HTR-8/SVneo (cell line): Measurements from ENCODE around the gene ROBO4.

Source experiments
- DNase-seq: peaks from one replicate; pipeline ENCODE4 v3.0.0; 2011; ENCODE audit warnings: low spot score, mixed read lengths; ENCODE audit not compliant: insufficient read length
- FAIRE-seq: peaks from 2 replicates; lab custom pipeline; 2011; peaks lifted over from hg19 to GRCh38; lab: Jason Lieb, UNC

ROBO4 gene

DNA sequence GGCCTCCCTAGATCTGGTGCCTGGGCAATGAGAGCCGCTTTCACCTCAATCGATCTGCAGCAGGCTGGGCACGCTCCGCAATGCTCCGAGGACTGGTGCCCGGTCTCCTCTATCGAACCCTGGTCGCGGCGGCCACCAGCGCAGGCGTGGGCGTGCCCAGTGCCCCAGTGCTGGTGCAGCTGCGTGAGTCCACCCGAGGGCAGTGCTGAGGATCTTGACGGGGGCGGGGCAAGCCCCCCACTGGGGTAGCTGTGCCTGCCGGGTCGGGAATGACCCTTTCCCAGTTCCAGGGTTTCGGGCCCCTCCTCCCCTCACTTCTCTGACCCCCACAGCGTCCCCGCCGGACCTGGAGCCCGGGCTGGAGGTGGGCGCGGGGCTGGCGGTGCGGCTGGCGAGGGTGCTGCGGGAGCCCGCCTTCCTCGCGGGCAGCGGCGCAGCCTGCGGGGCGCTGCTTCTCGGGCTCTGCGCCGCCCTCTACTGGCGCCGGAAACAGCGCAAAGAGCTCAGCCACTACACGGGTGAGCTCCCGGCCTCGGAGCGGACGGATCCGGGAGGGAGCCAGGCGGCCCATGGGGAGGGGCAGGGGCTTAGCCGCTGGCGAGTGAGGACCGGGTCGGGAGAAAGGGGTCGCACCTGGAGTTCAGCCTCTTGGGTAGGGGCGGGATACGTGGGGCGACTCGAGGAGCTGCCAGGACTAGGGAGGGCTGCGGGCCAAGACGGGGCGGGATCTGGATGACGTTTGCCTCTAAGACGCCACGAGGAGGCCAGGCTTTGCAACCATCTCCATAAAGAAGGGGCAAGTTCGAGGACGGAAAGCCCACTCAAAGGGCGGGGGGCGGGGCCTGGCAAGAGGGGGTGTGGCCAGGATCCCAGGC is 21.5 kb downstream of the ROBO4 start:
- FAIRE-seq (no peak), DNase-seq (peak; percentile 85)

DNA sequence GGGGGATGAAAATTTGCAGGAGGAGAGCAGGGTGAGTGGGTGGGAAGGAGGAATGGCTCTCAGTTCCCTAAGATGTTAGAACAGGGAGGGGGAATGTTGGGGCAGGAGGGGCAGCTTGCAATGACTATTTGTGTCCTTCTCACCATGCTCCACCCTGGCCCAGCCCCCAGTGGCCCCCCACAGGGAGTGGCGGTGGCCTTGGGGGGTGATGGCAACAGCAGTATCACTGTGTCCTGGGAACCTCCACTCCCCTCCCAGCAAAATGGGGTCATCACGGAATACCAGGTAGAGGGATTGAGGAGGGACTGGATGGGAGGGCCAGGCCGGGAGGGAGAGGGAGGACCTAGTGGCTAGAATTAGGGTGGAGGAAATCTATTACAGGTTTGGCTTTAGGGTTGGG is 22.3 kb downstream of the ROBO4 start:
- FAIRE-seq, result no peak

DNA sequence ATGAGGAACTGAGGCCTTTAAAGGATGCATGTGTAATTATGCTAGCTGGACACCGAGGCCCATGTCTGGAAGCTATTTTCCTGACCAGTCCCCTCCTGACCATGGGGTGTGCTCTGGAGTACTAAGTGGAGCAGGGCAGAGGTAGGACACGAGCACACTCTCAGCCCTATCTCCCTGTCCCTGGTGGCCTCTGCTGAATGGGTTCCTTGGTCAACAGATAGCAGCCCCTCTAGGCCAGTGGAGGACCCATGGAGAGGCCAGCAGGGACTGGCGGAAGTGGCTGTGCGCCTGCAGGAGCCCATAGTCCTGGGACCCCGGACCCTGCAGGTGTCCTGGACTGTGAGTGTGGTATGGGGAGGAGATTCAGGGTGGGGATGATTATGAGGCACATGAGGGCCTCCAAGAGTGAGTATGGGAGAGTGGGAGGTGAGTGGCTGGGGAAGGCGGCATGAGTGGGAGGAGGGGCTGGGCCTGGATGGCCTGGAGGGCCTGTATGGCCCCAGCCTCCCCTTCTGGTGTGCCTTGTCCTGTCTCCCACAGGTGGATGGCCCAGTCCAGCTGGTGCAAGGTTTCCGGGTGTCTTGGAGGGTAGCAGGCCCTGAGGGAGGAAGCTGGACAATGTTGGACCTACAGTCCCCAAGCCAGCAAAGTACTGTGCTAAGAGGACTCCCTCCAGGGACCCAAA is 23.0 kb downstream of the ROBO4 start:
- DNase-seq (no peak), FAIRE-seq (no peak)

More for the DNA sequence above, 22.3 kb downstream of the ROBO4 start:
- DNase-seq, result no peak

DNA sequence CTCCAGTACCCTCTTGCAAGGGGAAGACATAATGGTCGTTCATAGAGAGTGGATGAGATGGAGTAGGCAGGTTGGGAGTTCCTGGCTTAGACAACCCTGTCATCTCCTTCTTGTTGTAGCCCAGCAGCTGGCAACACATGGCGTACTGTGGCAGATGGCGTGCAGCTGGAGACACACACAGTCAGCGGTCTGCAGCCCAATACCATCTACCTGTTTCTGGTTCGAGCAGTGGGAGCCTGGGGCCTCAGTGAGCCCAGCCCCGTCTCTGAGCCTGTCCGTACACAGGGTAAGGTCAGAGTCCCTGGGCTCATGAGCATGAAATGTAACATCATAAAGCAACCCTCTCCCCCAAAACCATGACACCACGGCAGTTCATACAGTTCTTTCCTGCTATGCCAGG is 23.7 kb downstream of the ROBO4 start:
- no peak for DNase-seq
- FAIRE-seq, result no peak

DNA sequence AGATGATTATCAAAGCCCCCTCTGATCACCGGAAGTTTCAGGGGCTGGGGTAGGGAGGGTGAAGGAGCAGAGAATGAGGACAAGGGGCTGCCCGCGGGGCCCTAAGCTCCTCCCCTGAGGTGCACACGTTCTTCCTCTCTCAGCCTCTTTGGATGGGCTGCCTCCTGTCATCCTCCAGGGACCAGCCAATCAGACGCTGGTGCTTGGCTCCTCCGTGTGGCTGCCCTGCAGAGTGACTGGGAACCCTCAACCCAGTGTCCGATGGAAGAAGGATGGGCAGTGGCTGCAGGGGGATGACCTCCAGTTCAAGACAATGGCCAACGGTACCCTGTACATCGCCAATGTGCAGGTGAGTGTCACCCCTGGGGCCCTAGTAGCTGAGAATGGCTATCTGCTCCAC is 24.9 kb downstream of the ROBO4 start:
- FAIRE-seq, result no peak

DNA sequence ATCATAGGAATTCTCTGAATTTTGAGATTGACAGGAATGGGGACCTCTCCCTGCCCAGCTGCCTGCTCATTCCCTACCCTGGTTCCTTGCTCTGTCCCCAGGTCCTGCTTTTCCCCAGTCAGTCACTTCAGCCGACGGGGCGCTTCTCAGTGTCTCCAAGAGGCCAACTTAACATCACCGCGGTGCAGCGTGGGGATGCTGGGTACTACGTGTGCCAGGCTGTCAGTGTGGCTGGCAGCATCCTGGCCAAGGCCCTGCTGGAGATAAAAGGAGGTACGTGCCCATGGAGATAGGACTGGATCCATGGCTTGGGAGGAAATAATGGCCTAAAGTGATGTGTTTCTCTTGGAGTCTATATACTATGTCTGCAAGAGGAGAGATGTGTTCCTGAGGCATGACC is 25.4 kb downstream of the ROBO4 start:
- FAIRE-seq (no peak), DNase-seq (no peak)

More for the DNA sequence above, 24.9 kb downstream of the ROBO4 start:
- no peak for DNase-seq

DNA sequence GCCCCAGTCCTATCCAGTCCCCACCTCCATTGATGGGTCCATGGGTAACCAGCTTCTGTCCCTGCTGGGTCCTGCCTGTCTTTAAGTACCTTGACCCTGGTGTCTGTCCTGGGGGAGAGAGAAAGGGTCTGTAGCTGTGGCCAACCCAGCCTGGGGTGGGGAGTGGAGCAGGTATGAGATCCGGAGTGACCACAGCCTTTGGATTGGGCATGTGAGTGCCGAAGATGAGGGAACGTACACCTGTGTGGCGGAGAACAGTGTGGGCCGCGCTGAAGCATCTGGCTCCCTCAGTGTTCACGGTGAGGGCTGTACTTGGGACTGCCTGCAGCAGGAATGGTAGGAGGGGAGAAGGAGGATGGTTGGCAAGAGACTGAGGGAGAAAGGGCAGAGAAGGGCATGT is 27.2 kb downstream of the ROBO4 start:
- DNase-seq, result no peak
- FAIRE-seq, result no peak

DNA sequence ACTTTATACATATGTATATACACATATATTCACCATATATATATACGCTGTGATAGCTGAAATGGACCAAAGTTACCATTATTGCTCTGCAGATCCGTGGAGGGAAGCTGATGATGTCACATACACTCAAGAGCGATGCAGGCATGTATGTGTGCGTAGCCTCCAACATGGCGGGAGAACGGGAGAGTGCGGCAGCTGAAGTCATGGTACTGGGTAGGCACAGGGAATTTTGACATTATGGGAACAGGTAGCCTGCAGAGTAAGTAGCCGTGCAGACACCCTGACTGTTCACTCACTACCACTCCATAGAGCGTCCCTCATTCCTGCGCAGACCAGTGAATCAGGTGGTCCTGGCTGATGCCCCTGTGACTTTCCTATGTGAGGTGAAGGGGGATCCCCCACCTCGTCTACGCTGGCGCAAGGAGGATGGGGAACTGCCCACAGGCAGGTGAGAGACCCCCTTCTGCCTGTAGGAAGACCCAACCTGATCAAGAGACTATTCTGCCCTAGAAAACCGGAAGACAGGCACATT is 27.7 kb downstream of the ROBO4 start:
- DNase-seq, result no peak
- no peak for FAIRE-seq

DNA sequence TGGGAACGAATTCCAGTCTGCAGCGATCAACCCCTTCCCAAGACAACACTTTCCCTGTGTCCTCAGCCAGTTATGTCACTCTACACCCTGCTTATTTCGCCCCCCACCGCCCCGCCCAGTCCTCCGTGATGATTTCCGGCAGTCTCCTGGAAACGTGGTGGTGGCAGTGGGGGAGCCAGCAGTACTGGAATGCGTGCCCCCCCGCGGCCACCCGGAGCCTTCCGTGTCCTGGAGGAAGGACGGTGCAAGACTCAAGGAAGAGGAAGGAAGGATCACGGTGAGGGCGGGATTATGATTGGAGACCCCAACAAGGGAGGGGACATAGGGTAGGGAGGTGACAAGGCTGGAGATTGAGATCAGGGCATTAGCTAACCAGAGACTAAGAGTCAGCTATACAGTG is 28.3 kb downstream of the ROBO4 start:
- FAIRE-seq (no peak), DNase-seq (no peak)

DNA sequence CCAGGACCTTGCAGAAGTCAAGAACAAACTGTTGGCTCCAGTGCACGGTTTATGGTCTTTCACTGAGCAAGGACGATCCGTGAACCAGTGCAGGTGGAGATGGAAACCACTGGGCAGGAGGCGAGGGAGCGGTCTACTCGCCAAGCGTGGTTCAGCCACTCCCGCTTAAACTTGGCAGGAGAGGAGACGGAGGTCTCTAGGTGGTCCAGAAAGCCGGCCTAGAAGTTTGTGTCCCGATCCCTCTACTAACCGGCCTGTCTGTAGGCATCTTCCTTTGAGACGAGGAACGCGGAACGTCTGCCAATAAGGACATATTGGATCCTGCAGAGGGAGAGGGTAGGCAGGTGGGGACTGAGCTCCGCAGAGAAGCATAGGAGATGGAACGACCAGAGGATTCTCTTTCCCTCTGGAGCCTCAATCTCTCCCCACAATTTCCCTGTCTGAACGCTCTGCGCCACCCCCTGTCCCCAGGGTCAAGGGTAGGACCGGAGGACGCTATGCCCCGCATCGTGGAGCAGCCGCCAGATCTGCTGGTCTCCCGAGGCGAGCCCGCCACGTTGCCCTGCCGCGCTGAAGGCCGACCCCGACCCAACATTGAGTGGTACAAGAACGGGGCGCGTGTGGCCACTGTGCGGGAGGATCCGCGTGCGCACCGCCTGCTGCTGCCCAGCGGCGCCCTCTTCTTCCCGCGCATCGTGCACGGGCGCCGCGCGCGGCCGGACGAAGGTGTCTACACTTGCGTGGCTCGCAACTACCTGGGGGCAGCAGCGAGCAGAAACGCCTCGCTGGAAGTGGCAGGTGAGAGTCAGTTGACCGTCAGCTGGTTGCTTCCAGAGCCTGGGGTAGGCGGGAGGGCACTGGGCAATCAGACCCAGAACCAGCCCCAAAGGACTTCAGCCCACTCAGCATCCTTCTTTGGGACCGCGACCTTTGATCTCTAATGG is 29.1 kb downstream of the ROBO4 start:
- FAIRE-seq (no peak), DNase-seq (no peak)

DNA sequence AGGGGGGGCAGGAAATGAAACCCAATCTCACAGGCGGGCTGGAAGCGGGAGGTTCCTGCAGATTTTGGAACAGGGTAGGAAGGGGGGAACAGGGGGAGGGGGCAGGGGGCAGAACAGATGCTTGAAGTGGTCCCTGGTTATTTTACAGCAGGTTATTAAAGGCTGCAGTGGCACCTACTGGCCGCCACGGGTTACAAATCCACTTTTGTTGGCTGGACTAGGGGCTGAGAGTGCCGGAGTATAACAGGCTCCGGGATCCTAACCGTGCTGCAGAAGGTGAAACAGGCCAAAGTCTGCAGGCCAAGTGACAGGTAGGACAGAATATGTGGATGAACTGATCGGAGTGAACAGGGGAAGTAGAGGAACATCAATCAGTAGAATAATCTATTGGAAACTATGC is 30.0 kb downstream of the ROBO4 start:
- peak; percentile 42 for DNase-seq
- no peak for FAIRE-seq

DNA sequence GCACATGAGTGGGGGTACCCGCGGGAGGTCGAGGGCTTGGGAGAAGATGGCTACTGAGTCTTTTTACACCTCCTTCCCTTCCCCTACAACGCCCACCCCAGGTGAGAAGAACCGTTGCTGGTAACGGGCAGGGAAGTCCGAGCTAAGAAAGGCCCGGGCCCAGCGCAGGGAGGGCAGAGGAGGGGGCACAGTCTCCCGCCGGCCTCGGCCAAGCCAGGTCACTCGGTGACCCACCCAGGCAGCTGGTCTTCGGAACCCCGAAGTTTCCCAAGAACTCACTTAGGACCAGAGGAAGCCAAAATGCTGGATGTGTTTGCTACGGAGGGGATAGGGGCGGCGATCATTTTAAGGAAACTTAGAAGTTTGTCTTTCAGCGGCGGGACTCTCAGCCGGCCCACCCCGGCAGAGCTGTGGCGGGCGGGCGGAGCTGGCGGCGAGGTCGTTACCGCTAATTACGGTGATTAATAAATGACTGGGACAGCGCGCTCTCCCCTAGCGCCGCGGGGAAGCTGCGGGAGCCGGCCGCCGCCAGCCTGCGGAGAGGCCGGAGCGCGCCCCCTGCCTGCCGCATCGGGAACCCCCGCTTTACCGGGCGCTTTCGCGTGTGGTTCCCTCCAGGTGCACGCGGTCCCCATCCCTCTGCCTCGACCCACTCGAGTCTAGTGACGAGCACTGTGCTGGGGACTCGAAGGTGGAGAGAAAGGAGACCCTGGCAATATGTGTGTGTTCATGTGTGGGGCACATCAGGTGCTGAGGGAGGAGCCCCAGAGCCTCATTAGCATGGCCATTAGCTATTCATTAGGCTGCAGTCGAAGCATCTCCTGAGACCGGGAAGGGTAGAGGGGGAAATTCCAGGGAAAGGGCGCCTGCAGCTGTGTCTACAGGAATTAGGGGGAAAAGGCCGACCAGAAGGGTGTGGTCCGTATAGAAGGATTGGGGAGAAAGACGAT is 31.5 kb downstream of the ROBO4 start:
- FAIRE-seq, result no peak
- DNase-seq, result peak; percentile 17

DNA sequence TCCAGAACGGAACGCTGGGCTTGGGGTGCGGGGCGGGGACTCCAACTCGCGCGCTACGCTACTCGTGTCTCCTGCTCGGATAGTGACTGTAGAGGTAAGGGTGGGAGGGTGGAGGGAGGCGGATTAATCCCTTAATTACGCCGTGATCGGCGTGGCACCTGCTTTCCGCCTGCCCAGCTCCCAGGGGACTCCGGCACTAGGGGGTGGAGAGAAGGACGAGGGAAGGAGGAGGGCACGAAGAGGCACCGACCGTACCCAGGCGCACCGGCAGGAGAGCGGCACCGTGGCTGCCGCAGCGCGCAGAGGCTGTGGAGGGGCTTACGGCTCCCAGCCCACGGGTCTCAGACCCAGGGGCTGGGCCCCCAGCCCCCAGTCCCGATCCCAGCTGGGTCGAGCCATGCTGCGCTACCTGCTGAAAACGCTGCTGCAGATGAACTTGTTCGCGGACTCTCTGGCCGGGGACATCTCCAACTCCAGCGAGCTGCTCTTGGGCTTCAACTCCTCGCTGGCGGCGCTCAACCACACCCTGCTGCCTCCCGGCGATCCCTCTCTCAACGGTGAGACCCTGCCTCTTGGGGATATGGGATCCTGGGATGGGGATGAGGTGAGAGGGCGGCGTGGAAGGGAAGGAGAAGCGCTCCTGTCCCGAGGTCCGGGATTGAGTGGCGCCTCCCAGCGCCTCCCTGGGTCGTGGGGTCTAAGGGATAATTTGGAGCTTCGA is 32.3 kb downstream of the ROBO4 start, which contains the start of gene ROBO3:
TSS of gene ROBO3 (plus strand) at position 252 of the 721 bp plus-strand sequence. CDS start at position 398, 146 bp downstream.
- DNase-seq, result no peak
- no peak for FAIRE-seq

DNA sequence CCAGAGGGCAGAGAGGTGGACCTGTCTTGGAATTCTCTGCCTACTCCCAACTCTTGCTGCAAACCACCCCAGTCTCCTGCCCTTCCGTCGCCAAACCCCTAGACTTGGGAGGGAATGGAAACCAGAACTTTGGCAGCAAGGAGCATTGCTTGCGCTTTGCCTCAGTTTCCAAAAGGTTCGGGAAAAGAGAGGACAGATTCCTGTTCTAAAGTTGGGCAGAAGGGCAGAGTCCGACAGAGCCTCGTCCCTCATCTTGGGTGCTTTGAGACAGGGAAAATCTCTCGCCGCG is 32.8 kb downstream of the ROBO4 start:
- DNase-seq (no peak), FAIRE-seq (no peak)

DNA sequence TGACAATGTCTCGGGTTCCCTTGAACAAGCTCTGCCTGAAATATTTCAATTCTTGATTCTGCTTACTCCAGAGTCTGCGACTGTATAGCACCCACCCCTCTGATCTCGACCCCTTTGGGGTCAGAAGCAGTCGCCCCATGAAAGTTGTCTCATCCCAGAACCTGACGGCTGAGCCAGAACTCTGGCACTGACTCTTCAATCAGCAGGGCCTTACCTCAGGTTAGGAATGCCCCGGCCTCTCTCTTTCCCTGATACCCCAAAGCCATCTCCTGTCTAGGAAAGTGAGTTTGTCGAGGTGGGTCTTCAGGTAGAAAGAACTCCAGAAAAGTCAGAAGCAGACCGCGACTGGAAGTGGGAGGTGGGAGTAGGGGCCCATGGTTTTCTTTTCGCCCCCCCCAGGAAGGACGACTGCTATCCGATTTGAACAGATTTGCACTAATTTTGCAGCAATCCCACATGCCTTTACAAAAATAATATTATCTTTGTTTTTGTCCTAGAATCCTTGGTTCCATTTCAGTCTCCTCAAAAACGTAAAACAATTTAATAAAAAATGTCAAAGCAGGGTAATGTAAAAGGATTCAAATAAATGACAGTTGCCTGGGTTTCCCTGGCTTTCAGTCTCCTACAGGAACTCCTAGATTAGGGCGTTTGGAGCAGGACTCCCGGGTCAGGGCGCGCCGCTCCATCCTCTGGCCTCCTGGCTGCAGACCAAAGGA is 33.3 kb downstream of the ROBO4 start:
- DNase-seq, result no peak
- FAIRE-seq, result no peak

DNA sequence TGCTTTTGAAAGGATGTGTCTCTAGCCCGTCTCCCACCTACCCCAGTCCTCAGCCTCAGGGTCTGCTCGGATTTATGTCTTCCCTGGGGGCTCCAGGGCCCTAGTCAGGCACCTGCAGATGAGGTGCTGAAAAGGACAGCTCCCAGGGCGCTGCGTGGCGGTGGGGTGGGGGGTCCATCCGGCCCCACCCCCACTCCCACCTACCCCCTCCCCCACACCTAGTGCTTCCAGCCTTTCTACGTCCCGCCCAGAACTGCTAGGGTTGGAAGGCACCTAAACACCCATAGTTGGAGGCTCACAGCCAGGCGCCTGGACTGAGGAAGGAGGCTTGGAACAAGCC is 33.9 kb downstream of the ROBO4 start:
- DNase-seq, result no peak
- no peak for FAIRE-seq

DNA sequence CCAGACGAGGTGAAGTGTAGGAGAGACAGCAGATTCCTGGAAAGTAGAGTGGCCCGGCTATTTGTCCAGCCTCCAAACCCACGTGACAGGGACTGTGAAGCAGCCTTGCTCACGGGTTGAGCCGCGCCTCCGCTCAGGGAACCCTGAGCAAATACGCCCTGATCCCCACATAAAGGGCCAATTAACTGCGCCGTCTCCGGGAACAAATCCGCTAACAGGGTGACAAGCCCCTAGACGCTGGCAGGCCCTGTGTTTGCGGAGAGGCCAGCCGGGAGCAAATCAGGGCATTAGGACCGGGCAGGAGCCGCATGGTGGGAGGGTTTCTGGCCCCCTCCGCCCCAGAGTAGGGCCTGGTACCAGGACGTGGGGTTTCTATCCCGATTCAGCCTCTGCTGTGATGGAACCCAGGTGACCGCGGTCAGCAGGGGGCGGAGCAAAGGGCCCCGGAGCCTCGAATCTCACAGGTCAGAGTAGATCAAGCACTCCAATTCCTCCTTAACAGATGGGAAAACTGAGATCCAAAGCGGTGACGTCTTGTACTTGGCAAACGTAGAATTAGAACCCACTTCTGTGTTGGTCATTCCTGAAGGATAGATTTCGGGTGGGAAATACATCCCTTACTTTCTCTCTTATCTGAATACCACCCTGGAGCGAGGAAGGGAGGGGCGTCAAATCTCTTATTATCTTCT is 34.4 kb downstream of the ROBO4 start:
- FAIRE-seq, result no peak
- DNase-seq, result no peak

DNA sequence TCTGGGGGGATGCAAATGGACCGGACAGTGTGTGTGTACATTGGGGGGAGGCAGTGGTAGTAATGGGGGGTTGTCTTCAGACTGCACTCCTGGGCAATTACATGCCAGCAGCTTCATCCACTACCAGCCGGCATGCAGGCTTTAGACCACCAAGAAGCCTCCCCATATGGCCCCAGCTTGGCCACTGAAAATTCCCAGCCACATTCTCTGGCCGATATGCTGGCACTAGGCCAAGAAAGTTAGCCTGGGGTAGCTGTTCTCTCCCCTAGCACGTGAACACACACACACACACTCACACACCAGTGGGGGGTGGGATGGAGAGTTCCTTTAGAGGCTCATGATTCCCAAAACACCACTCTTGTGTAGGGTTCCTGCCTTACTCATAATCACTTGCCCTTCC is 36.0 kb downstream of the ROBO4 start:
- DNase-seq (no peak), FAIRE-seq (no peak)
